Motor neuron (in vitro differentiated cells): Measurements from ENCODE around the gene KRT83. TPM values are rescaled to one million over a fixed set of nuclear protein-coding genes. Genes with fewer than 3 reads are reported as not detected.
"Not testable (repeated sequence)": the region's sequence is repeated elsewhere in the genome, so short reads cannot be mapped to it uniquely, and the experiment has no call there.

Source experiments
- ATAC-seq, 8 experiments: fragments of 200-7000 bp; cut with Tn5 transposase; replicated peaks in 6 of 8; 2 replicates each; pipeline ENCODE4 v1.8.0; 2021; ENCODE audit warnings: mild to moderate bottlenecking in 8 of 8, moderate library complexity in 8 of 8
- H3K27ac ChIP-seq, 2 donors: fragments of 250-450 bp; sonication (Bioruptor Pico); 2 replicates each; pipeline ENCODE4 v1.9.0; 2021; ENCODE audit warnings: antibody characterized with exemption in 2 of 2, mild to moderate bottlenecking in 2 of 2, moderate library complexity in 1 of 2
- H3K4me1 ChIP-seq, 2 donors: fragments of 250-450 bp; sonication (Bioruptor Pico); replicated peaks in 1 of 2; 2 replicates each; pipeline ENCODE4 v1.6.1; 2021; ENCODE audit warnings: antibody characterized with exemption in 2 of 2, mild to moderate bottlenecking in 2 of 2, moderate library complexity in 1 of 2
- H3K4me3 ChIP-seq, 5 donors: fragments of 250-450 bp; sonication (Bioruptor Pico); 2 replicates each; pipeline ENCODE4 v1.9.0; 2021; ENCODE audit warnings: antibody characterized with exemption in 5 of 5, mild to moderate bottlenecking in 5 of 5, moderate library complexity in 4 of 5
- WGBS, 10 experiments: fragments of 450-650 bp; shearing (Covaris generic); methylation state at CpG; one replicate each; pipeline ENCODE4 v1.0.0; 2022; 5-methylcytosine and 5-hydroxymethylcytosine counted together
- in situ Hi-C, 9 experiments: fragments of 400-800 bp; cut with MboI; loops; one replicate each; pipeline ENCODE4 v1.15.0; 2021; ENCODE audit warnings: low sequenced_read_pairs in 9 of 9, low pct_unique_long_range_greater_than_20kb in 2 of 9; ENCODE audit not compliant: unreplicated experiment in 9 of 9
- total RNA-seq, 8 experiments: library from RNA; unstranded; fragments of 300-600 nt; gene quantifications; 2 replicates each; pipeline versions ENCODE4 v1.2.3 to v1.2.4, GENCODE V29; 2022

KRT83 gene
- total RNA-seq, 8 experiments from 2014 or later, result 0.14 to 0.28 TPM; not detected in 6

DNA sequence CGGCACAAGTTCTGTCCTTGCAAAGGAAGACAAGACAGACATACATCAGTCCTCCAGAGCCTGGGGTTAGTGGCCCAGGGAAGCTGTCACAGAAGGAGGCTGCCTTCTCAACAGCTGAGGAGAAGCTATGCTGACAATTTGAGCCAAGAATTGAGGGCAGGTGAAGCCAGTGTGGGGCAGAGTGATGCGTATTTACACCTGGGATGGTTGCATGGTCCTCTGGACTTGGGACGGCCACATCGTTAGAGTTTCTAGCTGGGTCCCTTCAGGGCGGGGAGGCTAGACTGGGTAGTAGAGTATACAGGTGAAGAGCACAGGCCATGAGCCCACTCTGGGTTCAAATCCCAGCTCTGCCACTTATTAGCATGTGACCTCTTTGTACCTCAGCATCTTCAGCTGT, 29.6 kb upstream of the KRT83 start:
- in situ Hi-C loops, result loop anchor here in 1 of 9 experiments (25.0 kb wide), 2 partner anchors 537 to 637 kb away; no protein-coding TSS in a partner anchor
- ATAC-seq, result no peak
- WGBS, 10 experiments, result 70 to 88% (median 79%) methylated on average over 2 to 5 of the region's 5 CpGs; no CpG with 5 or more reads in 4 of the 10 experiments
- Histone ChIP-seq H3K4me1 (no peaks in the 10 kb centered on the region), H3K27ac (no peak overlapping the region), H3K4me3 (no peak overlapping the region)

GRCh38 chr12:52350021-52350620, 28.9 kb upstream of the KRT83 start:
- ATAC-seq, result no peak
- in situ Hi-C loops, result loop anchor here in 1 of 9 experiments (25.0 kb wide), 2 partner anchors 537 to 637 kb away; no protein-coding TSS in a partner anchor
- no peak overlapping the region for H3K4me3 ChIP-seq
- no peaks in the 10 kb centered on the region for H3K4me1 ChIP-seq
- 51 to 84% (median 74%) methylated on average over 1 to 5 of the region's 8 CpGs; no CpG with 5 or more reads in 3 of the 10 experiments for WGBS, 10 experiments
- no peak overlapping the region for H3K27ac ChIP-seq

DNA sequence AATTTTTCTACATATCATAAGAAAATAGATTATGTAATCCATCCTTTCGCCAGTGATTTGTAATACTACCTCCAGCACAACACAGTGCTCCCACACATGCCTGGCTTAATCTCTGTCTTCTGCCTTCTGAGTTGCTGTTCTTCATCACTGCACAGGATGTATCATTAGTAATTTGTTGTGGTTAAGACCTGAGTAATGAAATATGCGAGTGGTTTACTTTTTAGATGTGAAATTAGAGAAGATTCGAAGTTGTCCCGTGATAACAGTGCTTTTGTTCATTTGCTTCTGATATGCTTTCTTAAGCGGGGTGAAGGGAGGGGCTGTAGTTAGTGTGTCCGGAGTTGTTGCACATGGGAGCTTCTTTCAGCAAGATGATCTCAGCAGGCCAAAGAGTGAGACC, 28.0 kb upstream of the KRT83 start:
- 29 to 93% (median 74%) methylated on average over 1 to 6 of the region's 6 CpGs; no CpG with 5 or more reads in 1 of the 10 experiments for WGBS, 10 experiments
- in situ Hi-C loops, result no loop called here
- no peak for ATAC-seq

GRCh38 chr12:52347551-52348510, 26.6 kb upstream of the KRT83 start:
- Histone ChIP-seq H3K4me1 (no peaks in the 10 kb centered on the region), H3K4me3 (no peak overlapping the region), H3K27ac (no peak overlapping the region)
- peak in 4 of 8 experiments; percentile 45 to 93 (median 81) for ATAC-seq
- 10 to 92% (median 54%) methylated on average over 2 to 13 of the region's 16 CpGs; no CpG with 5 or more reads in 2 of the 10 experiments for WGBS, 10 experiments
- in situ Hi-C loops, result no loop called here

More for the DNA sequence above, 28.0 kb upstream of the KRT83 start:
- no peaks in the 10 kb centered on the region for H3K4me1 ChIP-seq
- no peak overlapping the region for H3K27ac ChIP-seq
- H3K4me3 ChIP-seq, result no peak overlapping the region

- WGBS, 10 experiments, result 33 to 100% (median 53%) methylated on average over 1 to 4 of the region's 9 CpGs; no CpG with 5 or more reads in 3 of the 10 experiments
- no peak overlapping the region for H3K4me3 ChIP-seq
- no peaks in the 10 kb centered on the region for H3K4me1 ChIP-seq
- no peak for ATAC-seq
- no peak overlapping the region for H3K27ac ChIP-seq
- in situ Hi-C loops, result no loop called here
Observed at GRCh38 chr12:52347016-52347415, 25.8 kb upstream of the KRT83 start.

- 31 to 74% (median 60%) methylated on average over 1 to 3 of the region's 4 CpGs; no CpG with 5 or more reads in 7 of the 10 experiments for WGBS, 10 experiments
- H3K27ac ChIP-seq, result no peak overlapping the region
- ATAC-seq, result peak in 2 of 8 experiments; percentile 33 to 43
- in situ Hi-C loops, result no loop called here
- H3K4me1 ChIP-seq, result no peaks in the 10 kb centered on the region
- no peak overlapping the region for H3K4me3 ChIP-seq
Observed at GRCh38 chr12:52346593-52346992, 25.4 kb upstream of the KRT83 start.

- not testable (repeated sequence) for ATAC-seq, H3K27ac ChIP-seq
- whole genome bisulfite sequencing, 10 experiments, result 60 to 100% (median 81%) methylated on average over 1 to 7 of the region's 8 CpGs; no CpG with 5 or more reads in 4 of the 10 experiments
Observed at GRCh38 chr12:52345041-52345440, 23.8 kb upstream of the KRT83 start.

DNA sequence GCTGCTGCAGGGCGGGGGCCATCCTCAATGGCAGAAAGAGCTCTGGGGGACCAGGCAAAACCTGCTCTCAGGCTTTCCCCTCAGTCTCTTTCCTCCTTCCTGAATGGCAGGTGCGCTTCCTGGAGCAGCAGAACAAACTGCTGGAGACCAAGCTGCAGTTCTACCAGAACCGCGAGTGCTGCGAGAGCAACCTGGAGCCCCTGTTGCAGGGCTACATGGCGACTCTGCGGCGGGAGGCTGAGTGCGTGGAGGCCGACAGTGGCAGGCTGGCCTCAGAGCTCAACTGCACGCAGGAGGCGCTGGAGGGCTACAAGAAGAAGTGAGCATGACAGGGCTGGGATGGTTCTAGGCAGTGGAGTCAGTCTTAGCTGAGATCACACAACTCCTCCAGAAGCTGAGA, 22.9 kb upstream of the KRT83 start:
- in situ Hi-C loops, result no loop called here
- Histone ChIP-seq H3K4me3 (no peak overlapping the region), H3K27ac (no peak overlapping the region), H3K4me1 (no peaks in the 10 kb centered on the region)
- WGBS, 10 experiments, result 70 to 100% (median 82%) methylated on average over 1 to 6 of the region's 12 CpGs; no CpG with 5 or more reads in 6 of the 10 experiments
- ATAC-seq, result no peak

More at GRCh38 chr12:52345041-52345440, 23.8 kb upstream of the KRT83 start:
- H3K4me3 ChIP-seq, in situ Hi-C loops, H3K4me1 ChIP-seq: not testable (repeated sequence)

DNA sequence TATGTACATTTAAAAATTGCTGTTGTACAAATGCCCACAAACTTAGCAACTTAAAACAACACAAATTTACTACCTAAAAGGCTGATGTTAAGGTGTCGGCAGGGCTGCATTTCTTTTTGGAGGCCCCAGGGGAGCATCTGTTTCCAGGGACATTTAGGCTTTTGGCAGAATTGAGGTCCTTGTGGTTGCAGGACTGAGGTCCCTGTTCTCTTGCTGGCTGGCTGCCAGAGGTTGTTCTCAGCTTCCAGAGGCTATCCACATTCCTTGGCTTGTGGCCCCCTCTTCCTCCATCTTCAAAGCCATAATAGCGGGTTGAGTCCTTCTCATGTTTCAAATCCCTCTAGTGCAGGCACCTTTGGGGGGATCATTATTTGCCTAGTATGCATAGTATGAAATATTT, 22.4 kb upstream of the KRT83 start:
- H3K4me1 ChIP-seq, result no peaks in the 10 kb centered on the region
- whole genome bisulfite sequencing, 10 experiments, result 29 to 88% (median 68%) methylated on average over 1 to 2 of the region's 2 CpGs; no CpG with 5 or more reads in 6 of the 10 experiments
- in situ Hi-C loops, result no loop called here
- H3K27ac ChIP-seq, result no peak overlapping the region
- ATAC-seq, result no peak
- H3K4me3 ChIP-seq, result no peak overlapping the region

GRCh38 chr12:52342781-52343490, 21.7 kb upstream of the KRT83 start:
- Histone ChIP-seq H3K4me3 (no peak overlapping the region), H3K27ac (no peak overlapping the region), H3K4me1 (no peaks in the 10 kb centered on the region)
- in situ Hi-C loops, result no loop called here
- WGBS, 10 experiments, result 20 to 75% (median 49%) methylated on average over 1 to 2 of the region's 2 CpGs; no CpG with 5 or more reads in 6 of the 10 experiments
- ATAC-seq, result no peak

GRCh38 chr12:52341066-52341580, 19.9 kb upstream of the KRT83 start:
- ATAC-seq, result no peak
- Histone ChIP-seq H3K4me3 (no peak overlapping the region), H3K27ac (no peak overlapping the region), H3K4me1 (no peaks in the 10 kb centered on the region)
- 52 to 100% (median 78%) methylated on average over 1 to 12 of the region's 14 CpGs; no CpG with 5 or more reads in 5 of the 10 experiments for WGBS, 10 experiments
- in situ Hi-C loops, result no loop called here

DNA sequence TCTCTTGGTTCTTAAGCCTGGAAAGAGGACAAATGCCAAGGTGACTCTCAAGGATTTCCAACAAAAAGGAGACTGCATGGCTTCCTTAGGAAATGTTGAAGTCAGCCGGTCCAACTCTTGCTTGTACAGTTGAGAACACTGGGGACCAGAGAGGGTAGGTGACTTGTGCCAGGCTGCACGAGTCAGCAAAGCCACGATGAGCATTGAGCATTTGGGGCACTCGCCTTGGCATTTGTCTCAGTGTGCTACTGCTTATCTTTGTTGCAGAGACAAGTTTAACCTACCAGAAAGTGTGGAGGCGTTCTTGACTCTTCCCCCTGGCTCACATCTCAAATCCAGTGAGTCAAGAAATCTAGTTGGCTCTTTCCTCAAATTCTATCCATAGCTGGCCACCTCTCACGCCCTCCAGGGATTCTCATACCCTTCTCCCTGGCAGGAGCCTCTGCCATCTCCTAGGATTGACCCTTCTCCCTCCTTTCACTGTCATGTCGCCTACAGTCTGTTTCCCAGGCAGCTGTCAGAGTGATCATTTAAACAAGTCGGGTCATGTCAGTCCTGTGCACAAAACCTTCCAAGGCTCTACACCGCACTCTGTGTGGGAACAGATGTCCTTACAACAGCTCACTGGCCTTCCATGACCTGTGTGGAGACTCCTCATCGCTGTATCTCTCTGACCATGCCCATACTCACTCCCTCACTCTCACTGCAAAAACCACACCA, 17.2 kb upstream of the KRT83 start:
- H3K4me1 ChIP-seq, result no peaks in the 10 kb centered on the region
- ATAC-seq, result no peak
- no peak overlapping the region for H3K4me3 ChIP-seq
- 20 to 100% (median 73%) methylated on average over 1 to 8 of the region's 10 CpGs; no CpG with 5 or more reads in 1 of the 10 experiments for WGBS, 10 experiments
- in situ Hi-C loops, result no loop called here
- H3K27ac ChIP-seq, result no peak overlapping the region
